ENCODE data around the gene SPOCK1. TPM values are rescaled to one million over a fixed set of nuclear protein-coding genes. Genes with fewer than 3 reads are reported as not detected.

Gene SPOCK1
- total and polyA plus RNA-seq, 9 of the 15 experiments (the other 6 are each of a cell fraction or from before 2014, with no cell fraction given), result 0.01 to 0.35 (median 0.04) TPM; not detected in 6

DNA sequence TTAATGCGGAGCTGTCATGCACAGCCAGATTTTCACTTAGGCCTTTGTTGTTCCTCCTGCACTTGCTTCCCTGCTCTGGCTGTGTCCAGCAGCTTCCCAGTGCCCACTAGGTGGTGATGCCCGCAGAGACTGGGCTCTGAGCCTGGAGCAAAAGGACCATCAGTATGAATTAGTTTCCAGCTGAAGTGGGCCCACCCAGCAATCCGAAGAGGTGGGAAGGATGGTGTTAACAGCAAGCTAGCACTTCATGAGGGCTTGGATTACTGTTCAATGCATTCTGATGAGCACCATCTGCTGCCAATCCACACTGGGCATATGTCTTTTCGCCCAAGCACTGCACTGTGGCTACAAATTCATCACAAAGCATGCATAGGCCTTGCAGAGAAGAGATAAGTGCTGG lies 459.1 kb downstream of the SPOCK1 start:
- H3K9me3 ChIP-seq (replicated peaks; ENCODE audit: control insufficient read depth, insufficient read depth, low read depth, low read length), result no peaks in the 10 kb centered on the region
- no peak overlapping the region for H3K4me3 ChIP-seq
- H3K4me1 ChIP-seq (replicated peaks in 1 of 2; ENCODE audit: control insufficient read depth in 2 of 2, insufficient read depth in 2 of 2, low read length in 2 of 2), result no peaks in the 10 kb centered on the region
- no peak overlapping the region for H3K4me2 ChIP-seq (ENCODE audit: insufficient read depth, low read length)
- DNase-seq (ENCODE audit: extremely low read depth in 1 of 4, low spot score in 3 of 4) (no peak), ATAC-seq (no peak), FAIRE-seq (no peak)
- TF ChIP-seq ZZZ3 (IDR thresholded peaks at IDR 0.05) (no peak), KAT8 (IDR thresholded peaks at IDR 0.05; ENCODE audit: low read depth) (no peak), ZFPM2 (CRISPR knock-in tag; IDR thresholded peaks at IDR 0.05) (no peak), ZNF212 (CRISPR knock-in tag; IDR thresholded peaks at IDR 0.05) (no peak), PRPF4 (IDR thresholded peaks at IDR 0.05; ENCODE audit: insufficient read depth, low read depth, low read length, poor library complexity, severe bottlenecking) (no peak), ZNF785 (CRISPR knock-in tag; IDR thresholded peaks at IDR 0.05) (no peak), ZNF76 (CRISPR knock-in tag; IDR thresholded peaks at IDR 0.05; ENCODE audit: borderline replicate concordance) (no peak), CBFA2T3 (IDR thresholded peaks at IDR 0.05) (no peak), CAMTA2 (CRISPR knock-in tag; conservative IDR thresholded peaks at IDR 0.05) (no peak), SMARCA5 (IDR thresholded peaks at IDR 0.05) (no peak), MYNN (IDR thresholded peaks at IDR 0.05) (no peak), MYNN (CRISPR knock-in tag; IDR thresholded peaks at IDR 0.05) (no peak), BRF1 (IDR thresholded peaks at IDR 0.05; ENCODE audit: borderline replicate concordance, extremely low read depth, insufficient read length) (no peak), ARNT (IDR thresholded peaks at IDR 0.05) (no peak), CC2D1A (IDR thresholded peaks at IDR 0.05) (no peak), ZNF23 (CRISPR knock-in tag; IDR thresholded peaks at IDR 0.05) (no peak), E2F8 (IDR thresholded peaks at IDR 0.05; ENCODE audit: low read depth, partially characterized antibody) (no peak)
- no peaks in the 10 kb centered on the region for H4K20me1 ChIP-seq (replicated peaks; ENCODE audit: control insufficient read depth, insufficient read depth, low read length)
- no peak overlapping the region for H2AFZ ChIP-seq (ENCODE audit: low read depth, low read length)
- WGBS (ENCODE audit: insufficient coverage, low coverage, missing lambda C conversion rate), result 0% methylated on average over 4 of the region's 4 CpGs
- no peaks in the 10 kb centered on the region for H3K79me2 ChIP-seq (ENCODE audit: control insufficient read depth, insufficient read depth, low read length)
- H3K27ac ChIP-seq (ENCODE audit: extremely low read depth, low read depth, low read length), result no peak overlapping the region
- no peak overlapping the region for H3K9ac ChIP-seq (ENCODE audit: insufficient read depth in 1 of 2, low read depth in 2 of 2, low read length in 2 of 2)
- BruUV-seq (replicated peaks), result no TSS peak
- H3K27me3 ChIP-seq (ENCODE audit: control insufficient read depth in 2 of 2, insufficient read depth in 2 of 2, low read length in 2 of 2), result peaks cover 0 to 6% of the 10 kb centered on the region in 2 experiments; a peak in 2 of 5 replicates
- POLR2A ChIA-PET, result no interaction called here
- in situ Hi-C loops (cut with MboI) (no loop called here), intact Hi-C loops (cut with micrococcal nuclease) (no loop called here)
- no peaks in the 10 kb centered on the region for H3K9me1 ChIP-seq (ENCODE audit: control insufficient read depth, insufficient read depth, low read length)
- CTCF ChIA-PET (ENCODE audit: low intra/inter-chr PET ratio), result no interaction called here
- no peaks in the 10 kb centered on the region for H3K36me3 ChIP-seq (ENCODE audit: control insufficient read depth, insufficient read depth, low read length)
